GM21723 (cell line): ENCODE results near the gene UTP18.
"Not testable (repeated sequence)": the region's sequence is repeated elsewhere in the genome, so short reads cannot be mapped to it uniquely, and the experiment has no call there.

Experiments used
- ATAC-seq: cut with Tn5 transposase; IDR thresholded peaks from one replicate; pipeline ENCODE4 v1.9.1; 2021; ENCODE audit warnings: mild to moderate bottlenecking, moderate library complexity; ENCODE audit not compliant: unreplicated experiment

The UTP18 gene

DNA sequence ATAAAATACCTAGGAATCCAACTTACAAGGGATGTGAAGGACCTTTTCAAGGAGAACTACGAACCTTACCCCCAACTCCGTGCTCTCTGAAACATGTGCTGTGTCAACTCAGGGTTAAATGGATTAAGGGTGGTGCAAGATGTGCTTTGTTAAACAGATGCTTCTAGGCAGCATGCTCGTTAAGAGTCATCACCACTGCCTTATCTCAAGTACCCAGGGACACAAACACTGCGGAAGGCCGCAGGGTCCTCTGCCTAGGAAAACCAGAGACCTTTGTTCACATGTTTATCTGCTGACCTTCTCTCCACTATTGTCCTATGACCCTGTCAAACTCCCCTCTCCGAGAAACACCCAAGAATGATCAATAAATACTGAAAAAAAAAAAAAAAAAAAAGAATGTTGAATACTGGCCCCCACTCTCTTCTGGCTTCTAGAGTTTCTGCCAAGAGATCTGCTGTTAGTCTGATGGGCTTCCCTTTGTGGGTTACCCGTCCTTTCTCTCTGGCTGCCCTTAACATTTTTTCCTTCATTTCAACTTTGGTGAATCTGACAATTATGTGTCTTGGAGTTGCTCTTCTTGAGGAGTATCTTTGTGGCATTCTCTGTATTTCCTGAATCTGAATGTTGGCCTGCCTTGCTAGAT lies 70.6 kb downstream of the UTP18 start:
- ATAC-seq: not testable (repeated sequence)

DNA sequence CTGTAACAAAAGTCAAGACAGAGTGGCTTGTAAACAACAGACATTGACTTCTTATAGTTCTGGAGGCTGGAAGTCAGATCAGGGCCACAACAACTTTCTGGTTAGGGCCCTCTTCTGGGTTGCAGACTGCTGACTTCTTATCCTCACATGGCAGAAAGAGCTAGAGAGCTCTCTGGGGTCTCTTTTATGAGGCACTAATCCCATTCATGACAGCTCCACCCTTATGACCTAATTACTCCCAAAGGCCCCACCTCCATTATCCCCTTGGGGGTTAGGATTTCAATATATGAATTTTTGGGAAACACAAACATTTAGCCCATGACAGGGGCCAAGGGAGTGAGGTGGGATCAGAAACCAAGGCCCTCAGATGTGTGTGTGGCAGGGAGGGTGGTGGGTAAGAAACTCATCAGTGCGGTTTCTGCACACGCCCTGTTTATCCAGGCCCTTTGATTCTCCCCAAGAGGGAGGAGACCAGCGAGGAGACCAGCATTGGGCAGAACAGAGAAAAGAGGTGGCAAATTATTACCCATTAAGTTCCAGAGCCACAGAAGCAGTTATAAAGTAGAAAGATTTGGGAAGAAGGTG lies 74.8 kb downstream of the UTP18 start:
- ATAC-seq: no peak

DNA sequence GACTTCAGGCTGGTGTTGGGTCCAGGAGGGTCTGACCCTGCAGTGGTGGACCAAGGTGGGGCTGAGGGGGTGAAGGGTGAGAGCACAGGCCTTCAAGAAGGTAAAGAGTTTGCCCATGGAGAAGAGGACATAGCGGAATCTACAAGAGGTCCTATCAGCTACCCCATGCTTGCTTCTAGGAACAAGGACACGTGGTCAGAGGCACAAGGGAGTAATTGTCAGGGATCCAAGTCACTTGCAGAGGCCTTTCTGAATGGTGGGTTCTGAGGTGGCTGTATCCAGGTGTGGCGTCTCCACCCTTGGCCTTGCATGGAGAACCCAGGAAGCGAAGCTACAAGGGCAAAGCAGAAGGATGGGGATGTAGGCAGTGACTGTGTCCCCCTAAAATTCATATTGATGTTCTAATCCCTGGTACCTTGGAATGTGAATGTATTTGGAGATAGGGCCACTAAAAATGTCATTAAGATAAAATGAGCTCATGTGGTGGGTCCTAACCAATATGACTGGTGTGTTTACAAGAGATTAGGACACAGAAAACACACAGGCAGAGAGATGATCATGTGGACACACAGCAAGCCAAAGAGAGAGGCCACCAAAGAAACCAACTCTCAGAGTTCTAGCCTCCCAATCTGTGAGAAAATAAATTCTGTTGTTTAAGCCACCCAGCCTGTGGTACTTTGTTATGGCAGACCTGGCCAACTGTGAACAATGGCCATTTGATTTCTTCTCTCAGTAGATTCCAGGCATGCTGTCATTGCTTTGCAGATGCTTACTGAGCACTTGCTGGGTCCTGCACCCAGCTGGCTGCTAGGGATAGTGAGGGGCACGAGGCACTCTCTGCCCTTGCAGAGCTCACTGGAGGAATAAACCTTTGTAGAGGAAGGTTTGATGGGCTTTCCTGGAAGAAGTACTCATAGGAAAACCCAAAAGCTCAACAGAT lies 75.8 kb downstream of the UTP18 start:
- no peak for ATAC-seq

DNA sequence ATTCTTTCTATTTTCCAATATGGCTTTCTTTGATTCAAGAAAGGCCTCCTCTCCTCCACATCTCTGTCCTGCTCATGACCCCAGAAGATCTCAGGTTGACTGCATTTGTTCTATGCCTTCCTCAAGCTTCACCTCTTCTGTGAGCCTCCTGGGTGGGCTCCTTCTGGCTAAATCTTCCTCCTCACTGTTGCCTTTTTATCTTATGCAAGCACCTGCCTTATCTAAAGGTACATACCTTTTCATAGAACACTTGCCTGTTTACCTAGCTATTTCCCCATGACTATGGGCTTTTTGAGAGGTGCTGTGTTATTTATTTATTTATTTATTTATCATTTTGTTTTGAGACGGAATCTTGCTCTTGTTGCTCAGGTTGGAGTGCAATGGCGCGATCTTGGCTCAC lies 81.1 kb downstream of the UTP18 start:
- no peak for ATAC-seq

DNA sequence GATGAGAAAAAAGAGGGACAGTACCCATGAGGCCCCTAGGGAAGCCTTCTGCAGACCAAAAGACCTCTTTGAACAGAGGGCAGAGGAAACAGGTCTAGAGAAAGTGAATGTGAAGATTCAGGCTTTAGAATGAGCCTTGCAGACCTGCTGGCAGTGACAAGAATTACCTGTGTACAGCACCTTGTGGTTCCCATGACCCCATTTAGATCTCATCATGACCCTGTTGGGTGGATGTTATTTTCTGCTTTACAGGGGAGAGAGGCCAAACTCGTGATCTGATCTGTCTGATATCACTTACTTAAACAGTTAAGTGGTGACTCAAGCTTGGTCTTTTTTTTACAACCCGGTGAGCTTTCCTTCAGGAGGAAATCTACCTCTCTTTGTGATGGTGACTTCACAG lies 81.9 kb downstream of the UTP18 start:
- no peak for ATAC-seq

DNA sequence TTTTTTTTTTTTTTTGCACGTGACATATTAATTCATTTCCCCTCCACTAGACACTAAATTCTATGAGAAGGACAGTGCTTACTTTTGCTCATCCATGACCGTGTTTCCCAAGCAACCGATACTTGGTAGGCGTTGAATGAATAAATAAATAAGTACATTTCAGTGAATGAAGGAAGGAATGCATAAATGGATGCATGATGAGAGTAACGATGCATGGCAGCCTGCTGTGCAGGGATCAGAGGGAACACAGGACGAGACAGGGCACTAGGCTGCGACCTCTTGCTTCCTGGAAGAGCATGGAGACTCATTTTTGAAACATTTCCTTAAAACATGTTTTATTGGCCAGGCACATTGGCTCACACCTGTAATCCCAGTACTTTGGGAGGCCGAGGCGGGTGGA lies 84.2 kb downstream of the UTP18 start:
- no peak for ATAC-seq

DNA sequence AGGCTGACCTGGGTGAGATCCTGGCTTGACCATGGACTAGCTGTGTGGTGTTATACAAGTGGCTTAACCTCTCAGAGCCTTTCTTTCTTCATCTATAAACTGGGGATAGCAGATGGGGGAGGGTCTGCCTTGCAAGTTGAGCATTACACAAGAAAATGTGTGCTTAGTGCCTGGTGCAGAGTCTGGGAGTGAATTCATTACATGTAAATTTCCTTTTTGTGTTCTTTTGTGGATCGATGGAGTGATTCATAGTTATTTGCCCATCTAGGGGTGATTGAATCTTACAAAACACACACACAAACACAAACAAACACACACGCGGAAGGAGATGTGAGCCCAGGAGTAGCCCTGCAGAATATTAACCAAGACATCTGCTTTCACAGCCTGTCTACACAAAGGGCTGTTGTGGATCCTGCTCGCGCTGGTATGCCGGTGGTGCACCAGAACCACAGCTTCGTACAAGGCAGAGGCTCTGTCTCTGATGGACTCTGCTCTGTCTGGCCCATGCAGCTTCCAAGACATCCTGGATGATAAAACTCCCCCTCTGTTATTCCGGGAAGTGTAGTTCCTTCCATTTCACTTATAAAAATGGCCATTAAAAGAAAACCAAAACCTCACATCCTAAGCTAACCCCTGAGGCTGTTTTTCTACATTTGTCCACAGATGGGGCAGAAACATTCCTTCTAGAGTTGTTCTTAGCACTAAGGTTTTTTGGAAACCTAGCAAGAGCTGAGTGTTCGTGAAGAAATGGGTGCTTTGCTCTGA lies 86.1 kb downstream of the UTP18 start:
- ATAC-seq: no peak
